ENCODE measurements around the gene RPL7L1.

Gene RPL7L1

GRCh38 chr6:42921801-42922200, 42.4 kb downstream of the RPL7L1 start:
- no peak for TF ChIP-seq CTCF (conservative IDR thresholded peaks at IDR 0.05; ENCODE audit: low read depth, low read length)
- no peak overlapping the region for H3K4me3 ChIP-seq (ENCODE audit: low read length)
- DNase-seq (ENCODE audit: low read depth), result no peak

- TF ChIP-seq CTCF (conservative IDR thresholded peaks at IDR 0.05; ENCODE audit: low read depth, low read length), result no peak
- no peak for DNase-seq (ENCODE audit: low read depth)
- H3K4me3 ChIP-seq (ENCODE audit: low read length), result no peak overlapping the region
Measured at GRCh38 chr6:42923666-42924065, 44.2 kb downstream of the RPL7L1 start.

GRCh38 chr6:42925248-42925857, 45.9 kb downstream of the RPL7L1 start:
- no peak overlapping the region for H3K4me3 ChIP-seq (ENCODE audit: low read length)
- DNase-seq (ENCODE audit: low read depth), result no peak
- no peak for TF ChIP-seq CTCF (conservative IDR thresholded peaks at IDR 0.05; ENCODE audit: low read depth, low read length)

- H3K4me3 ChIP-seq (ENCODE audit: low read length), result peak within 1 kb of the TSS; percentile 80
Measured at GRCh38 chr6:42928986-42929820, 49.8 kb downstream of the RPL7L1 start, which contains the start of gene CNPY3. TSS of gene CNPY3 (plus strand) at chr6:42929480. CDS start at chr6:42929571, 91 bp downstream.

GRCh38 chr6:42929821-42930360, 50.5 kb downstream of the RPL7L1 start:
- no peak for TF ChIP-seq CTCF (conservative IDR thresholded peaks at IDR 0.05; ENCODE audit: low read depth, low read length)
- no peak for DNase-seq (ENCODE audit: low read depth)
- peak overlapping the region; percentile 80 for H3K4me3 ChIP-seq (ENCODE audit: low read length)

More at GRCh38 chr6:42928986-42929820, 49.8 kb downstream of the RPL7L1 start, which contains the start of gene CNPY3:
- DNase-seq (ENCODE audit: low read depth), result peak; percentile 97
- TF ChIP-seq CTCF (conservative IDR thresholded peaks at IDR 0.05; ENCODE audit: low read depth, low read length), result no peak

GRCh38 chr6:42932412-42932811, 53.0 kb downstream of the RPL7L1 start:
- H3K4me3 ChIP-seq (ENCODE audit: low read length), result no peak overlapping the region
- DNase-seq (ENCODE audit: low read depth), result no peak
- TF ChIP-seq CTCF (conservative IDR thresholded peaks at IDR 0.05; ENCODE audit: low read depth, low read length), result no peak
